Mesodermal cell (in vitro differentiated cells): ENCODE measurements around the gene A4GNT.

Source experiments
- H3K27ac ChIP-seq: 2 replicates; pipeline ENCODE4 v1.7.0; 2013; ENCODE audit warnings: mild to moderate bottlenecking, low read depth, low read length, moderate library complexity; ENCODE audit not compliant: severe bottlenecking
- H3K36me3 ChIP-seq: 2 replicates; pipeline ENCODE4 v1.7.1; 2013; ENCODE audit warnings: mild to moderate bottlenecking, low read length, moderate library complexity; ENCODE audit not compliant: control insufficient read depth, insufficient read depth
- H3K4me1 ChIP-seq: one replicate; pipeline ENCODE4 v1.7.1; 2013; ENCODE audit warnings: mild to moderate bottlenecking, low read length; ENCODE audit not compliant: insufficient read depth, control insufficient read depth, poor library complexity, severe bottlenecking
- H3K4me3 ChIP-seq: 2 replicates; pipeline ENCODE4 v1.7.0; 2013; ENCODE audit warnings: low read length, control low read depth, mild to moderate bottlenecking; ENCODE audit not compliant: insufficient read depth, poor library complexity, severe bottlenecking; ENCODE audit errors: extremely low read depth
- H3K9me3 ChIP-seq: 2 replicates; pipeline ENCODE4 v1.7.1; 2013; ENCODE audit warnings: mild to moderate bottlenecking, low read length, moderate library complexity; ENCODE audit not compliant: control insufficient read depth
- WGBS, 2 experiments: methylation state at CpG; one replicate each; pipeline ENCODE4 v1.1.5; 2013; ENCODE audit warnings: missing lambda C conversion rate in 2 of 2; ENCODE audit not compliant: insufficient coverage in 2 of 2; 5-methylcytosine and 5-hydroxymethylcytosine counted together

Gene A4GNT

GRCh38 chr3:138078901-138079344 lies 53.3 kb downstream of the A4GNT start:
- no peak overlapping the region for H3K4me3 ChIP-seq
- H3K36me3 ChIP-seq, result peaks cover 68% of the 10 kb centered on the region
- H3K4me1 ChIP-seq, result peaks cover 46% of the 10 kb centered on the region
- H3K27ac ChIP-seq, result peak overlapping the region; percentile 4
- no peaks in the 10 kb centered on the region for H3K9me3 ChIP-seq
- WGBS, 2 experiments, result 0% methylated on average over 1 of the region's 1 CpG; no CpG with 5 or more reads in 1 of the 2 experiments

- Histone ChIP-seq H3K36me3 (peaks cover 66% of the 10 kb centered on the region), H3K4me1 (peaks cover 38% of the 10 kb centered on the region), H3K9me3 (no peaks in the 10 kb centered on the region), H3K27ac (no peak overlapping the region), H3K4me3 (no peak overlapping the region)
- 100% methylated on average over 1 to 2 of the region's 4 CpGs for WGBS, 2 experiments
Measured at GRCh38 chr3:138078096-138078495, 54.1 kb downstream of the A4GNT start.
